Epithelial cell of proximal tubule (primary cell): ENCODE results near the gene BAZ2B. TPM values are rescaled to one million over a fixed set of nuclear protein-coding genes. Genes with fewer than 3 reads are reported as not detected.
A peak's percentile ranks its signal among the peaks of the same experiment; 100 is the strongest.

ENCODE experiments used
- DNase-seq: peaks from one replicate; pipeline ENCODE4 v3.0.0-alpha.2; 2011; ENCODE audit warnings: low read depth
- H3K4me3 ChIP-seq: 2 replicates; pipeline ENCODE4 v1.5.1; 2011; ENCODE audit warnings: low read depth, mild to moderate bottlenecking, low read length
- CTCF ChIP-seq: conservative IDR thresholded peaks from 2 replicates; pipeline ENCODE4 v1.5.1; 2012; ENCODE audit warnings: low read depth, mild to moderate bottlenecking, low read length
- total RNA-seq: library from RNA; depleted of rRNA; stranded (reverse); fragments of >200 nt; gene quantifications from 2 replicates; pipeline ENCODE4 v1.2.3, GENCODE V29; 2015

The BAZ2B gene
- total RNA-seq, 1 donor from 2014 or later = 34.1 TPM

GRCh38 chr2:159521272-159521671 lies 95.1 kb downstream of the BAZ2B start:
- TF ChIP-seq CTCF = no peak
- DNase-seq = no peak
- no peak overlapping the region for H3K4me3 ChIP-seq

- no peak overlapping the region for H3K4me3 ChIP-seq
- no peak for DNase-seq
- no peak for TF ChIP-seq CTCF
Measured at GRCh38 chr2:159518321-159519005, 97.9 kb downstream of the BAZ2B start.

- TF ChIP-seq CTCF = no peak
- peak overlapping the region; percentile 59 for H3K4me3 ChIP-seq
- peak; percentile 70 for DNase-seq
Measured at GRCh38 chr2:159516241-159516758, 100.0 kb downstream of the BAZ2B start.

- TF ChIP-seq CTCF = no peak
- DNase-seq = no peak
- peak overlapping the region; percentile 59 for H3K4me3 ChIP-seq
Measured at GRCh38 chr2:159515441-159515840, 100.9 kb downstream of the BAZ2B start.

- DNase-seq = no peak
- no peak for TF ChIP-seq CTCF
- H3K4me3 ChIP-seq = no peak overlapping the region
Measured at GRCh38 chr2:159513745-159514144, 102.6 kb downstream of the BAZ2B start.

GRCh38 chr2:159508140-159508539 lies 108.2 kb downstream of the BAZ2B start:
- DNase-seq = no peak
- H3K4me3 ChIP-seq = no peak overlapping the region
- no peak for TF ChIP-seq CTCF
